K562 (cell line): Measurements from ENCODE around the gene HCRTR2. TPM values are rescaled to one million over a fixed set of nuclear protein-coding genes. Genes with fewer than 3 reads are reported as not detected.

Source experiments
- ATAC-seq: fragments of 200-7000 bp; cut with Tn5 transposase; 3 replicates; pipeline ENCODE4 v1.9.1; 2020; ENCODE audit warnings: moderate library complexity
- BruUV-seq: library from RNA; stranded (reverse); fragments of 400-500 nt; replicated peaks from 2 replicates; lab custom pipeline; 2021; lab: Mats Ljungman, UMichigan
- CTCF ChIA-PET: fragments of 300-600 bp; formaldehyde crosslinking; extraction: SDS; loops from one replicate; lab custom pipeline; 2021; ENCODE audit warnings: low intra/inter-chr PET ratio; lab: Yijun Ruan, JAX
- POLR2A ChIA-PET: fragments of 300-600, 350-650 bp; sonication (Branson Sonifier 250); formaldehyde crosslinking; extraction: SDS; loops from one replicate; lab custom pipeline; 2021; ENCODE audit warnings: antibody characterized with exemption, inconsistent platforms; lab: Yijun Ruan, JAX
- DNase-seq, 4 experiments: peaks; one replicate each; pipeline versions ENCODE4 v3.0.0 to v3.0.0-alpha.2; 2011 to 2018; ENCODE audit warnings: low spot score in 3 of 4, mixed read lengths in 3 of 4; ENCODE audit errors: extremely low read depth in 1 of 4
- FAIRE-seq: peaks from 2 replicates; lab custom pipeline; 2011; peaks lifted over from hg19 to GRCh38; lab: Jason Lieb, UNC
- H2AFZ ChIP-seq: 2 replicates; pipeline ENCODE4 v1.6.0; 2011; ENCODE audit warnings: low read depth, low read length, control low read depth, inconsistent platforms
- H3K27ac ChIP-seq: fragments of 200-600 bp; 3 replicates; pipeline ENCODE4 v1.8.0; 2011; ENCODE audit warnings: low read depth, mild to moderate bottlenecking, control low read depth, inconsistent platforms, low read length, moderate library complexity, mixed read lengths; ENCODE audit errors: extremely low read depth
- H3K27me3 ChIP-seq, 2 experiments: fragments of 300-600 bp in 1 of 2; 2 replicates in 1 of 2; 3 replicates in 1 of 2; pipeline versions ENCODE4 v1.6.0 to v1.8.0; 2011; ENCODE audit warnings: inconsistent platforms in 2 of 2, low read length in 2 of 2, mild to moderate bottlenecking in 1 of 2, mixed read lengths in 1 of 2, moderate library complexity in 1 of 2; ENCODE audit not compliant: control insufficient read depth in 2 of 2, insufficient read depth in 2 of 2
- H3K36me3 ChIP-seq: fragments of 300-600 bp; 3 replicates; pipeline ENCODE4 v1.8.0; 2011; ENCODE audit warnings: mild to moderate bottlenecking, low read length, inconsistent platforms; ENCODE audit not compliant: control insufficient read depth, insufficient read depth
- H3K4me1 ChIP-seq, 2 experiments: fragments of 200-600 bp in 1 of 2; replicated peaks in 1 of 2; 2 replicates in 1 of 2; 3 replicates in 1 of 2; pipeline versions ENCODE4 v1.5.1 to v1.8.0; 2011; ENCODE audit warnings: inconsistent platforms in 2 of 2, low read length in 2 of 2, mild to moderate bottlenecking in 1 of 2, mixed read lengths in 1 of 2, moderate library complexity in 1 of 2; ENCODE audit not compliant: control insufficient read depth in 2 of 2, insufficient read depth in 2 of 2
- H3K4me2 ChIP-seq: 2 replicates; pipeline ENCODE4 v1.6.1; 2011; ENCODE audit warnings: low read length, control low read depth, inconsistent platforms, mixed read lengths; ENCODE audit not compliant: insufficient read depth
- H3K4me3 ChIP-seq: fragments of 200-600 bp; sonication (generic), shearing (Covaris generic); 2 replicates; pipeline ENCODE4 v1.5.1; 2016; ENCODE audit warnings: control low read depth, inconsistent platforms
- H3K79me2 ChIP-seq: fragments of 200-600 bp; 3 replicates; pipeline ENCODE4 v1.8.0; 2011; ENCODE audit warnings: low read length, inconsistent platforms; ENCODE audit not compliant: control insufficient read depth, insufficient read depth
- H3K9ac ChIP-seq, 2 experiments: 2 replicates each; pipeline versions ENCODE4 v1.6.0 to v1.6.1; 2011; ENCODE audit warnings: low read depth in 2 of 2, low read length in 2 of 2, control low read depth in 1 of 2, inconsistent platforms in 1 of 2, mild to moderate bottlenecking in 1 of 2, mixed read lengths in 1 of 2; ENCODE audit not compliant: insufficient read depth in 1 of 2
- H3K9me1 ChIP-seq: one replicate; pipeline ENCODE4 v1.6.0; 2011; ENCODE audit warnings: inconsistent platforms, mild to moderate bottlenecking, low read length, moderate library complexity; ENCODE audit not compliant: control insufficient read depth, insufficient read depth
- H3K9me3 ChIP-seq: replicated peaks from 2 replicates; pipeline ENCODE4 v1.5.1; 2011; ENCODE audit warnings: low read depth, low read length, inconsistent platforms; ENCODE audit not compliant: control insufficient read depth, insufficient read depth
- H4K20me1 ChIP-seq: replicated peaks from 2 replicates; pipeline ENCODE4 v1.6.1; 2011; ENCODE audit warnings: low read length, inconsistent platforms, mixed read lengths; ENCODE audit not compliant: control insufficient read depth, insufficient read depth
- BRCA1 ChIP-seq, 2 experiments: fragments of 450-650 bp in 1 of 2; sonication (generic) in 1 of 2; formaldehyde crosslinking in 1 of 2; IDR thresholded peaks; 2 replicates each; pipeline versions ENCODE4 v1.5.0 to v1.6.1; 2017 to 2020; ENCODE audit warnings: mild to moderate bottlenecking in 1 of 2, missing genetic modification reagents in 1 of 2
- CBX8 ChIP-seq: fragments of 200-600 bp; sonication (generic); IDR thresholded peaks from 2 replicates; pipeline ENCODE4 v1.6.1; 2012; ENCODE audit warnings: borderline replicate concordance, mixed run types, low read depth, mild to moderate bottlenecking, moderate library complexity, mixed read lengths, low read length, control low read depth, inconsistent platforms; ENCODE audit not compliant: poor library complexity, severe bottlenecking; ENCODE audit errors: extremely low read depth
- DLX4 ChIP-seq: fragments of 250-450 bp; sonication (Bioruptor Pico); IDR thresholded peaks from 2 replicates; pipeline ENCODE4 v1.6.1; 2021; ENCODE audit warnings: mild to moderate bottlenecking
- GATAD2B ChIP-seq: fragments of 450-650 bp; IDR thresholded peaks from 2 replicates; pipeline ENCODE4 v1.6.1; 2017; ENCODE audit warnings: mild to moderate bottlenecking, borderline replicate concordance
- GTF2E2 ChIP-seq: fragments of 200-800 bp; sonication (Bioruptor generic); IDR thresholded peaks from 2 replicates; pipeline ENCODE4 v1.6.1; 2016; ENCODE audit warnings: missing genetic modification characterization, missing compliant biosample characterization
- KLF6 ChIP-seq: fragments of 250-450 bp; sonication (Bioruptor Pico); IDR thresholded peaks from 2 replicates; pipeline ENCODE4 v1.4.0; 2020; ENCODE audit warnings: mild to moderate bottlenecking, moderate library complexity, borderline replicate concordance
- SIN3B ChIP-seq: fragments of 450-650 bp; IDR thresholded peaks from 2 replicates; pipeline ENCODE4 v1.6.1; 2017; ENCODE audit warnings: low read depth, mild to moderate bottlenecking, moderate library complexity
- SIRT6 ChIP-seq: IDR thresholded peaks from one replicate; pipeline ENCODE4 v1.6.1; 2012; ENCODE audit warnings: low read depth, mild to moderate bottlenecking, control low read depth, inconsistent platforms, low read length, moderate library complexity
- SMARCA4 ChIP-seq: fragments of 450-650 bp; IDR thresholded peaks from 2 replicates; pipeline ENCODE4 v1.6.1; 2016
- SNRNP70 ChIP-seq: fragments of 200-400 bp; formaldehyde crosslinking; optimal IDR thresholded peaks from 2 replicates; pipeline ENCODE3; 2017; ENCODE audit warnings: low read depth, low read length
- TCF7 ChIP-seq: sonication (generic); IDR thresholded peaks from 2 replicates; pipeline ENCODE4 v1.6.1; 2016; ENCODE audit warnings: antibody characterized with exemption, borderline replicate concordance
- ZBTB8A ChIP-seq: fragments of 450-650 bp; IDR thresholded peaks from 2 replicates; pipeline ENCODE4 v1.6.1; 2018; ENCODE audit warnings: mild to moderate bottlenecking, moderate library complexity; ENCODE audit not compliant: partially characterized antibody
- ZFP36 ChIP-seq: fragments of 150-350 bp; IDR thresholded peaks from 2 replicates; pipeline ENCODE4 v1.6.1; 2018; ENCODE audit warnings: low read length, low read depth; ENCODE audit not compliant: partially characterized antibody
- ZNF232 ChIP-seq: sonication (generic); formaldehyde crosslinking; IDR thresholded peaks from 2 replicates; pipeline ENCODE4 v1.8.0; 2022; ENCODE audit warnings: mild to moderate bottlenecking, missing genetic modification reagents
- ZNF586 ChIP-seq: fragments of 450-650 bp; formaldehyde crosslinking; conservative IDR thresholded peaks from 2 replicates; pipeline ENCODE4 v1.4.0; 2020; ENCODE audit warnings: mild to moderate bottlenecking, moderate library complexity
- ZNF696 ChIP-seq: fragments of 250-450 bp; sonication (Bioruptor Pico); conservative IDR thresholded peaks from 2 replicates; pipeline ENCODE4 v1.4.0; 2020; ENCODE audit warnings: mild to moderate bottlenecking, moderate library complexity
- WGBS: fragments of 100-300 bp; shearing (Covaris generic); methylation state at CpG from one replicate; pipeline ENCODE4 v1.1.6; 2016; ENCODE audit warnings: low coverage, mixed read lengths; ENCODE audit not compliant: insufficient coverage; ENCODE audit errors: missing lambda C conversion rate; 5-methylcytosine and 5-hydroxymethylcytosine counted together
- in situ Hi-C: fragments of 300-500 bp; cut with MboI; formaldehyde crosslinking; loops from 4 replicates; pipeline ENCODE4 v1.15.0; 2018; ENCODE audit warnings: inconsistent platforms, mixed read lengths
- intact Hi-C: fragments of 100-400 bp; cut with micrococcal nuclease; formaldehyde crosslinking; loops from 2 replicates; pipeline ENCODE4 v1.14.2; 2022
- polyA plus RNA-seq, 8 experiments: library from polyadenylated mRNA; depleted of rRNA in 4 of 8; stranded (reverse) in 5 of 8; unstranded in 3 of 8; fragments of >200 nt; fragmentation: Nextera tagmentation in 2 of 8; fragmentation: Illumina TruSeq in 1 of 8; extraction: Ambion mirVana in 2 of 8; extraction: Trizol in 1 of 8; gene quantifications; 2 replicates each; pipeline versions ENCODE4 v1.2.1 to v1.2.3, GENCODE V29; 2011 to 2014; ENCODE audit warnings: inconsistent platforms in 1 of 8, missing spikeins in 1 of 8
- total RNA-seq, 7 experiments: library from RNA; depleted of rRNA in 6 of 7; stranded (reverse); fragments of >200 nt in 6 of 7; fragmentation: Illumina TruSeq in 2 of 7; extraction: Trizol in 2 of 7; gene quantifications; 2 replicates each; pipeline versions ENCODE4 v1.2.1 to v1.2.3, GENCODE V29; 2011 to 2021; ENCODE audit warnings: low replicate concordance in 1 of 7

The HCRTR2 gene
- total and polyA plus RNA-seq, 9 of the 15 experiments (the other 6 are each of a cell fraction or from before 2014, with no cell fraction given), result not detected

- no peak for DNase-seq
- BruUV-seq, result no TSS peak
- POLR2A ChIA-PET, result no interaction called here
- in situ Hi-C loops (no loop called here), intact Hi-C loops (no loop called here)
- no peaks in the 10 kb centered on the region for H3K36me3 ChIP-seq
- no peak for FAIRE-seq
- CTCF ChIA-PET, result no interaction called here
- no peaks in the 10 kb centered on the region for H3K9me3 ChIP-seq
- TF ChIP-seq ZNF696 (no peak), CBX8 (no peak), SIN3B (no peak), SNRNP70 (no peak), SMARCA4 (no peak)
- H3K9me1 ChIP-seq, result no peaks in the 10 kb centered on the region
- H3K9ac ChIP-seq, result no peak overlapping the region
- no peak overlapping the region for H3K4me2 ChIP-seq
- H3K4me3 ChIP-seq, result no peak overlapping the region
- H3K27me3 ChIP-seq, result no peaks in the 10 kb centered on the region
- no peak overlapping the region for H2AFZ ChIP-seq
- H3K79me2 ChIP-seq, result no peaks in the 10 kb centered on the region
- no peaks in the 10 kb centered on the region for H4K20me1 ChIP-seq
- H3K4me1 ChIP-seq, result no peaks in the 10 kb centered on the region
- no peak overlapping the region for H3K27ac ChIP-seq
- no peak for ATAC-seq
Measured at GRCh38 chr6:55319961-55320695, 145.8 kb downstream of the HCRTR2 start.

DNA sequence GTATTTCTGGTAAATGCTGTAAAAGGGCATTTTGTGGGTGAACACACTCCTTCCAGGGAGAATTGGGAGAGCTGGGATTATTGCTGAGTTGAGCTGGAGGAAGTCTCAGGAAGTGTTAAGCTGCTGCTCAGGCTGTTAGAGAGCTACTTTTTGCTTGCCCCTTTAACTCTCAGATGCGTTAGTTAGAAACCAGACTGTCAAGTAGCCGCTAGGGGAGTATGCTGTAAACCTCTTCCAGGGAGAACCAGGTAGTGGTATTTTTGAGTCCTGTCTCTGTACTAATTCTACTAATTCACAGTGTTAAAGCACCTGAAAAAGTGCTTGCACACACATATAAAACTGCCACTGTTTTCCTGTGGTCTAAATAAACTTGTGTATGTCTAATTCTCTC is 146.4 kb downstream of the HCRTR2 start:
- WGBS, result 0% methylated on average over 2 of the region's 2 CpGs
- POLR2A ChIA-PET, result no interaction called here

More for the DNA sequence above, 146.4 kb downstream of the HCRTR2 start:
- no peak overlapping the region for H3K9ac ChIP-seq
- intact Hi-C loops (no loop called here), in situ Hi-C loops (no loop called here)
- H3K27ac ChIP-seq, result no peak overlapping the region
- no peak overlapping the region for H3K4me3 ChIP-seq
- TF ChIP-seq GATAD2B (no peak), BRCA1 (IDR thresholded peaks at IDR 0.05) (no peak), BRCA1 (CRISPR knock-in tag; IDR thresholded peaks at IDR 0.05) (no peak), ZNF586 (no peak), ZBTB8A (no peak), ZNF232 (no peak), SIRT6 (no peak), ZFP36 (no peak), GTF2E2 (no peak), TCF7 (no peak), KLF6 (CRISPR knock-in tag) (no peak), DLX4 (CRISPR knock-in tag) (no peak)
- DNase-seq (no peak), ATAC-seq (no peak), FAIRE-seq (no peak)
- H3K4me1 ChIP-seq, result no peaks in the 10 kb centered on the region
- no peak overlapping the region for H2AFZ ChIP-seq
- H3K27me3 ChIP-seq, result no peaks in the 10 kb centered on the region
- H3K9me1 ChIP-seq, result no peaks in the 10 kb centered on the region
- H3K9me3 ChIP-seq, result no peaks in the 10 kb centered on the region
- no peaks in the 10 kb centered on the region for H3K79me2 ChIP-seq
- H3K36me3 ChIP-seq, result no peaks in the 10 kb centered on the region
- BruUV-seq, result no TSS peak
- H3K4me2 ChIP-seq, result no peak overlapping the region
- no peaks in the 10 kb centered on the region for H4K20me1 ChIP-seq
- CTCF ChIA-PET, result no interaction called here
